Vagina (tissue), 2 donors: ENCODE measurements around the gene STX16.

Source experiments
- POLR2A ChIP-seq, 2 donors: fragments of 450-650 bp; IDR thresholded peaks; one replicate each; pipeline ENCODE4 v1.6.1; 2017; ENCODE audit warnings: antibody characterized with exemption in 2 of 2, mild to moderate bottlenecking in 2 of 2, moderate library complexity in 2 of 2
- POLR2AphosphoS5 ChIP-seq, 2 donors: sonication (generic); formaldehyde crosslinking; IDR thresholded peaks; one replicate each; pipeline ENCODE4 v1.9.0; 2017; ENCODE audit warnings: antibody characterized with exemption in 2 of 2, mild to moderate bottlenecking in 2 of 2, low read depth in 1 of 2; ENCODE audit not compliant: insufficient read depth in 1 of 2

GRCh38 chr20:58707770-58708169, 56.7 kb downstream of the STX16 start:
- no peak for TF ChIP-seq POLR2A (IDR thresholded peaks at IDR 0.05)
- no peak for TF ChIP-seq POLR2AphosphoS5 (IDR thresholded peaks at IDR 0.05; ENCODE audit: insufficient read depth in 1 of 2, low read depth in 1 of 2)
